Aorta (tissue), 5 donors: Measurements from ENCODE around the gene RNF208. TPM values are rescaled to one million over a fixed set of nuclear protein-coding genes. Genes with fewer than 3 reads are reported as not detected.

ENCODE experiments used
- ATAC-seq: fragments of 200-7000 bp; cut with Tn5 transposase; one replicate; pipeline ENCODE4 v1.9.1; 2022; ENCODE audit warnings: moderate library complexity; ENCODE audit not compliant: low FRiP score
- DNase-seq, 2 donors: peaks; one replicate each; pipeline ENCODE4 v3.0.0-alpha.2; 2020
- H3K27ac ChIP-seq, 2 donors: one replicate each; pipeline ENCODE4 v1.5.1; 2013; ENCODE audit warnings: low read length in 2 of 2, mild to moderate bottlenecking in 2 of 2, moderate library complexity in 2 of 2, control low read depth in 1 of 2, inconsistent platforms in 1 of 2, low read depth in 1 of 2
- H3K27me3 ChIP-seq, 2 donors: one replicate each; pipeline ENCODE4 v1.6.1; 2013; ENCODE audit warnings: control low read depth in 1 of 2, low read length in 1 of 2, mild to moderate bottlenecking in 1 of 2, moderate library complexity in 1 of 2; ENCODE audit not compliant: insufficient read depth in 2 of 2, control insufficient read depth in 1 of 2
- H3K36me3 ChIP-seq, 2 donors: one replicate each; pipeline ENCODE4 v1.6.1; 2013; ENCODE audit warnings: control low read depth in 1 of 2, low read length in 1 of 2, mild to moderate bottlenecking in 1 of 2; ENCODE audit not compliant: insufficient read depth in 2 of 2, control insufficient read depth in 1 of 2
- H3K4me1 ChIP-seq, 2 donors: one replicate each; pipeline ENCODE4 v1.6.1; 2013; ENCODE audit warnings: low read length in 2 of 2, control low read depth in 1 of 2, mild to moderate bottlenecking in 1 of 2, moderate library complexity in 1 of 2; ENCODE audit not compliant: insufficient read depth in 2 of 2, control insufficient read depth in 1 of 2
- H3K4me3 ChIP-seq, 2 donors: one replicate each; pipeline ENCODE4 v1.5.1; 2013; ENCODE audit warnings: low read length in 2 of 2, control low read depth in 1 of 2, mild to moderate bottlenecking in 1 of 2
- H3K9me3 ChIP-seq: one replicate; pipeline ENCODE4 v1.6.1; 2013; ENCODE audit warnings: mild to moderate bottlenecking, low read length; ENCODE audit not compliant: control insufficient read depth
- WGBS, 2 donors: extraction: QIAGEN DNeasy Blood & Tissue Kit; methylation state at CpG; one replicate each; pipeline ENCODE4 v1.1.7; 2013; 5-methylcytosine and 5-hydroxymethylcytosine counted together
- intact Hi-C, 2 donors: fragments of 100-400 bp; cut with DNase I; formaldehyde crosslinking; loops; one replicate each; pipeline versions ENCODE4 v1.14.2 to v1.15.0; 2022
- polyA plus RNA-seq, 2 donors: library from polyadenylated mRNA; stranded (reverse); fragments of 200-250 nt; gene quantifications; one replicate each; pipeline ENCODE4 v1.2.3, GENCODE V29; 2013
- total RNA-seq, 2 donors: library from RNA; stranded (reverse); fragmentation: NEBNext Ultra II Directional; extraction: Animal tissue kit (Norgen Biotek cat#: 25700); gene quantifications; one replicate each; pipeline ENCODE4 v1.2.1, GENCODE V29; 2021
- donor health status: healthy with polysubstance abuse.
- donor health status: Bipolar disorder and iron deficiency.
- donor health status: DM: no; HTN: no; CAD: no.
- donor health status: DM: no; HTN: no; CAD: no.
- donor health status: DM: yes; HTN: yes; CAD: no.

The RNF208 gene
- total and polyA plus RNA-seq, 4 donors, result 2.2 to 11.8 (median 3.1) TPM

DNA sequence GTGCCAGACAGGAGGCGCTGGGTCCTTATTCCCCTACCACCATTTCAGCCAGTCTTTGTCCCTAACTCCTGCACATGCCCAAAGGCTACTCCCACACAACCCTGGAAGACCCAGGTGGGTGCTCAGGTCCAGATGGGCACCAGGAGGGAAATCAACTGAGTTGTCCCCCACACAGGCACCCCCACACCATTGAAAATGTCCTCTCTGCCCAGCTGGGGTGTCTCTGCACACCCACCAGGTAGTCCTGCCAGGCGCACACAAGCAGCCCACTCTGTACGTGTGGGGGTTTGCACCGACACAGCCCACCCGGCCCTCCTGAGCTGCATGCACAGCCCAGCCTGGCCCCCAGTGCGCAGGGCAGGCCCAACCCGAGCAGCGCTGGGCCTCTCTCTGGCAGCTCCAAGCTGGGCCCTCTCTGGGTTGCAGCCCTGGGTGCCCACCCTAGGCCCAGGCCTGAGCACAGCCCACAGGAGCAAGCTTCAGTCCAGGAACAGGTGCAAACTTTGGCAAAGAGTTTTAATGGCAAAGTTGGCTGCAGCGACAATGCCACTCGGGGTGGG, 2.2 kb downstream of the RNF208 start:
- WGBS, 2 donors, result 92% methylated on average over 10 of the region's 10 CpGs
- no peak overlapping the region for H3K4me3 ChIP-seq
- H3K9me3 ChIP-seq, result no peaks in the 10 kb centered on the region
- intact Hi-C loops, result no loop called here
- no peaks in the 10 kb centered on the region for H3K4me1 ChIP-seq
- H3K27ac ChIP-seq, result no peak overlapping the region
- H3K27me3 ChIP-seq, result no peaks in the 10 kb centered on the region
- no peaks in the 10 kb centered on the region for H3K36me3 ChIP-seq
- ATAC-seq (no peak), DNase-seq (no peak)

DNA sequence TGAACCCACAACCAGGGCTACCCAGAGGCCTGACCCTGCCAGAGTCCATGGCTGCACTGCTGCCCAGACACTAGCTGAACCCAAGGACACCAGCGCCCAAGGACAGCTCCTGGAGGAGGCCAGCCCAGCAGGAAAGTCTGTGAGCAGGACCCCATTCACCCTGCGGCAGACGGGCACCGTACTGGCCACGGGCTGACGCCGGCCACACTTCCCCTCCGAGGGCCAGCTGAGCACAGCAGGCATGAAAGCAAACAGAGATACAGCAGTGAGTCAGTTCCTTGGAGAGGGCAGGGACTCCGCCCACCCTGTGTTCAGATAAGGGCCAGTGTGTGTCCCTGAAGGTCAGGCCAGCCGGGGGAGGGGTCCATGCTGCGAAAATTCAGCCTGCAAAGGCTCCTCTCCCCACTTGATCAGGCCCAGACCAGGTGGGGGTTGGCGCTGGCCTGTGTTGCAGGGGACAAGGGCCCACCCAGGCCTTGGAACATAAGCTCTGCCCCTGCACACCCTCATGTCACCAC, 3.2 kb downstream of the RNF208 start:
- no peaks in the 10 kb centered on the region for H3K4me1 ChIP-seq
- no peaks in the 10 kb centered on the region for H3K27me3 ChIP-seq
- H3K36me3 ChIP-seq, result no peaks in the 10 kb centered on the region
- intact Hi-C loops, result no loop called here
- DNase-seq, result no peak
- no peak overlapping the region for H3K4me3 ChIP-seq
- no peak overlapping the region for H3K27ac ChIP-seq
- H3K9me3 ChIP-seq, result no peaks in the 10 kb centered on the region
- 59 to 73% methylated on average over 12 of the region's 12 CpGs for whole genome bisulfite sequencing, 2 donors
- ATAC-seq, result no peak

DNA sequence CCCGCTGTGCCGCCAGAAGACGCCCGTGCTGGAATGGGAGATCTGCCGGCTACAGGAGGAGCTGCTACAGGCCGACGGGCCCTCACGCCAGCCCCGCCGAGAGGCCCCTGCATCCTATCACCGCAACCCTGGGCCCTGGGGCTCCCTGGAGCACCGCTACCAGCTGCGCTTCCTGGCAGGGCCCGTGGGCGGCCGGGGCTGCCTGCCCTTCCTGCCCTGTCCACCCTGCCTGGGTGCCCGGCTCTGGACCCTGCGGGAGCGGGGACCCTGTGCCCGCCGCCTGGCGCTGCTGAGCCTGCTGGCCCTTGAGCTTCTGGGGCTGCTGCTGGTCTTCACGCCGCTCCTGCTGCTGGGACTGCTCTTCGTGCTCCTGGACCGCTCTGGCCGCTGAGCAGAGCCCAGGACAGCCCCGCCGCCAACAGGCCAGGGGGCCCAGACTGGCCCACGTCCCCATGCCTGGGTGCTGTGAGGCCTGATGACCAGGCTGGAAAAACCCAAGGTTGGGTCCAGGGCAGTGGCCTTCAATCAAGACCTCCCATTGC, 3.8 kb downstream of the RNF208 start:
- Histone ChIP-seq H3K4me1 (no peaks in the 10 kb centered on the region), H3K9me3 (no peaks in the 10 kb centered on the region), H3K27me3 (no peaks in the 10 kb centered on the region), H3K27ac (no peak overlapping the region), H3K36me3 (no peaks in the 10 kb centered on the region), H3K4me3 (no peak overlapping the region)
- ATAC-seq (no peak), DNase-seq (no peak)
- WGBS, 2 donors, result 93% methylated on average over 28 to 30 of the region's 30 CpGs
- intact Hi-C loops, result no loop called here

DNA sequence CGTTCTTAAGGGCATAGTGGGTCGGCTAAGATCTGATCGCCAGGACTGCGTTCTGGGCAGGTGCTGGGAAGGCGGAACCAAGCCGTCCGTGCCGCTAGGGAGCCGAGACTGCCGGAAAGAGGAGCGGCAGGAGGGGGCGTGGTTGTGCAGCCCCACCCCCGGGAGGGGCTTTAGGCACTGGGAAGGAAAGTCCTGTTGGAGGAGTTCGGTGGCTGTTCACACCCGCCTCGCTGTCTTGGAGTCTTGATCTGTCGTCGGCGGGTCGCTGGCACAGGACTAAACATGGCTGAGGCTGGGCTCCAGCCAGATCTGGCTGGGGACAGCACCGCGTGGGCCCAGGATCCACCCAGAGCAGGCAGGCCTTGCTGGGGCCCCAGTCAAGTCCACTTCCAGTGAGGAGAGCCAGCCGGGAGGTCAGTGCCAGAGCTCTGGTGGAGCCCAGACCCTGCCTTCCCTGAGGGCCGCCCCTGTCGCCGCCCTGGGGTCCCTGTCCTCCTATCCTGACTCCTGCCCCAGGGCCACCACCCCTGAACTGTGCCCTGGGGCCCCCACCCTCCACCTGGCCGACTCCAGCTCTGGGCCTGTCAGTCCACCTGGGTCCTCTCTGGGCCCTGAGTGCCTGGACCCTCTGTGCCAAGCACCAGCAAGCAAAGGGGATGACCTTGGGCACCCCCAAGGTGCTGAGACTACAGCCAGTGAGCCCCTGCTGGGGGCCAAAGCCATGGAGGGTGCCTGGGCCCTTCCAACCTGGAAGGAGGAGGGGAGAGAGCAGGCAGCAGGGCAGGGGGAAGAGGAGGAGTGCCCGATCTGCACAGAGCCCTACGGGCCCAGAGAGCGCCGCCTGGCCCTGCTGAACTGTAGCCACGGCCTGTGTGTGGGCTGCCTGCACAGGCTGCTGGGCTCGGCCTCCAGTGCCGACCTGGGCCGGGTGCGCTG, 4.5 kb downstream of the RNF208 start:
- Histone ChIP-seq H3K27ac (no peak overlapping the region), H3K4me3 (no peak overlapping the region), H3K36me3 (no peaks in the 10 kb centered on the region), H3K9me3 (no peaks in the 10 kb centered on the region), H3K27me3 (no peaks in the 10 kb centered on the region), H3K4me1 (no peaks in the 10 kb centered on the region)
- no peak for DNase-seq
- intact Hi-C loops, result no loop called here
- WGBS, 2 donors, result 76 to 80% methylated on average over 36 of the region's 36 CpGs
- peak; percentile 41 for ATAC-seq

DNA sequence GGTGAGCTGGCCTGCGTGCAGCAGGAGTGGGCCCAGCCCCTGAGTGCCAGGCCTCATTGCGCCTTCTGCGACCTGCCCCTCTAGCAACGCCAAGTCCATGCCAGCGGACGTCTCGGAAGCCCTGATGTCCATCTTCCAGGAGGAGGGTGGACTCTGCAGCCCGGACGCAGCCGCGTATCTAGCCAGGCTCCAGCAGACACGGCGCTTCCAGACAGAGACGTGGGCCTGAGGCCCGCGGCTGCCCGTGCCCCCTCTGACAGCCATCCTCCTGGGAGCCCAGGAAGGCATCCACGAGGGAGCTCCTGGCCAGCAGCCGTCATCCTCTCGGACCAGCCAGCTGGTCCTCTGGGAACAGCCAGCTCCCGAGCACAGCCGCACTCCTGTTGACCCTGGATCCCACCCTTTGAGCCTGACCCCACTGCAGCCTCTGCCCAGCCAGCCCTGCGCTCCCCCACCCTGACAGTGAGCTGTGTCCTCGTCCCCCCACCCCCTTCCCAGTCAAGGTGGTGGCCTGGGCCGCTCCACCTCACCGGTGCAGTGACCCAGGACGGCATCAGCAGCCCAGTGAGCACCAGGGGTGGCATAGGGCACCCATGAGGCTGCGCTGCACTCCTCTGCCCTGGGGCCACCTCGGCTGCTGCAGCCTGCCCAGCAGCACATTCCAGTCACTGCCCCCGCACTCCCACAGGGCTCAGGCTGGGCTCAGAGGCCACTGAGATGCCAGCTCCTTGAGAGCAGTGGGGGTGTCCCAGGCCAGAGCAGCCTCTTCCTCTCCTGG, 5.7 kb downstream of the RNF208 start:
- DNase-seq, result no peak
- Histone ChIP-seq H3K9me3 (no peaks in the 10 kb centered on the region), H3K27ac (no peak overlapping the region), H3K4me1 (no peaks in the 10 kb centered on the region), H3K27me3 (no peaks in the 10 kb centered on the region), H3K36me3 (no peaks in the 10 kb centered on the region), H3K4me3 (no peak overlapping the region)
- WGBS, 2 donors, result 87 to 90% methylated on average over 29 to 30 of the region's 30 CpGs
- intact Hi-C loops, result no loop called here
- ATAC-seq, result no peak

DNA sequence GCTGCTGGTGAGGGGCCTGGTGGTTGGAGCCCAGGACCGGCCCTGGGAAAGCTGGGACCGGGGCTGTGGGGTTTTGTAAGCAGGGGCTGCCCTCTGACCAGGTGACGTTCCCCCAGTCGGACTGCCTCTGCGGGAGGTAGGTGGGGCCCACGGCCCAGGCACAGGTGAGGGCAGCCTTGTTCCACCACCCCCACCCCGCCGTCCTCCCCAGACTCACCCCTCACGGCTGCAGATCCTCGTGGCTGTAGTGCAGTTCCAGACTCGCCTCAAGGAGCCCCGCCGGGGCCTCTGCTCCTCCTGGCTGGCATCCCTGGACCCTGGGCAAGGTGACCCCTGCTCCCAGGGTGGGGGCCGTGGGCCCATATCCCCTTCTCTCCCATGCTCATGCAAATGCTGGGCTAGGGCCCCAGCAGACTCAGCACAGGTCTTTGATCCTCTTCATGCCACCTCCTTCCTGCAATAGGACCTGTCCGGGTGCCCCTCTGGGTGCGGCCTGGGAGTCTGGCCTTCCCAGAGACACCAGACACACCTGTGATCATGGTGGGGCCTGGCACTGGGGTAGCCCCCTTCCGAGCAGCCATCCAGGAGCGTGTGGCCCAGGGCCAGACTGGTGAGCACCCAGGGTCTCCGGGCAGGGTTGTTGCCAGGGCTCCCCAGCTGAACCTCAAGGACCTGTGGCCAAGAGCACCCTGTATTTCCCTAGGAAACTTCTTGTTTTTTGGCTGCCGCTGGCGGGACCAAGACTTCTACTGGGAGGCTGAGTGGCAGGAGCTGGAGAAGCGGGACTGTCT, 6.6 kb downstream of the RNF208 start:
- Histone ChIP-seq H3K27me3 (no peaks in the 10 kb centered on the region), H3K9me3 (no peaks in the 10 kb centered on the region), H3K4me1 (no peaks in the 10 kb centered on the region), H3K36me3 (no peaks in the 10 kb centered on the region), H3K27ac (no peak overlapping the region), H3K4me3 (no peak overlapping the region)
- ATAC-seq (no peak), DNase-seq (no peak)
- intact Hi-C loops, result no loop called here
- WGBS, 2 donors, result 91 to 94% methylated on average over 21 to 22 of the region's 22 CpGs

DNA sequence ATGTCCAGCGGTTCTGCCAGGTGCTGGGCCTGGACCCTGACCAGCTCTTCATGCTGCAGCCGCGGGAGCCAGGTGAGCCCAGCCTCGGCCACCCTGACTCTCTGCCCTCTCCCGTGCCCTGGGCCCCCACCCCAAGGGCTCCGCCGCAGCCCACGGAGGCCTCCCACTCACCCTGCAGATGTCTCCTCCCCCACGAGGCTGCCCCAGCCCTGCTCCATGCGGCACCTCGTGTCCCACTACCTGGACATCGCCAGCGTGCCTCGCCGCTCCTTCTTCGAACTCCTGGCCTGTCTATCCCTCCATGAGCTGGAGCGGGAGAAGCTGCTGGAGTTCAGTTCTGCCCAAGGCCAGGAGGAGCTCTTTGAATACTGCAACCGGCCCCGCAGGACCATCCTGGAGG, 7.4 kb downstream of the RNF208 start:
- 92 to 93% methylated on average over 19 of the region's 19 CpGs for WGBS, 2 donors
- DNase-seq (no peak), ATAC-seq (no peak)
- no peaks in the 10 kb centered on the region for H3K36me3 ChIP-seq
- no peaks in the 10 kb centered on the region for H3K9me3 ChIP-seq
- H3K4me3 ChIP-seq, result no peak overlapping the region
- no peaks in the 10 kb centered on the region for H3K4me1 ChIP-seq
- intact Hi-C loops, result no loop called here
- H3K27ac ChIP-seq, result no peak overlapping the region
- H3K27me3 ChIP-seq, result no peaks in the 10 kb centered on the region
